ENCODE measurements around the gene GIGYF2.

- TF ChIP-seq CTCF (IDR thresholded peaks at IDR 0.05) (no peak), POLR2A (IDR thresholded peaks at IDR 0.05) (no peak), POLR2AphosphoS5 (IDR thresholded peaks at IDR 0.05) (no peak), EP300 (IDR thresholded peaks at IDR 0.05) (no peak)
Measured at GRCh38 chr2:232693344-232693743, 3.8 kb upstream of the GIGYF2 start.
